Right atrium auricular region (tissue), 2 donors: ENCODE data around the gene KRTAP10-3. TPM values are rescaled to one million over a fixed set of nuclear protein-coding genes. Genes with fewer than 3 reads are reported as not detected.

Source experiments
- DNase-seq: peaks from one replicate; pipeline ENCODE4 v3.0.0-alpha.2; 2019; ENCODE audit warnings: low spot score
- H3K27ac ChIP-seq, 2 donors: fragments of 200-600 bp; sonication (generic); 1 replicate in 1 of 2; 2 replicates in 1 of 2; pipeline ENCODE4 v1.5.1; 2016 to 2019
- H3K27me3 ChIP-seq, 2 donors: fragments of 200-600 bp; sonication (generic); one replicate each; pipeline versions ENCODE4 v1.5.1 to v1.6.0; 2017 to 2019
- H3K36me3 ChIP-seq: fragments of 200-600 bp; sonication (generic); one replicate; pipeline ENCODE4 v1.5.1; 2016
- H3K4me1 ChIP-seq, 2 donors: fragments of 200-600 bp; sonication (generic); one replicate each; pipeline versions ENCODE4 v1.5.1 to v1.6.0; 2017 to 2019
- H3K4me3 ChIP-seq, 2 donors: fragments of 200-600 bp; sonication (generic); 1 replicate in 1 of 2; 2 replicates in 1 of 2; pipeline ENCODE4 v1.5.1; 2017 to 2019; ENCODE audit warnings: mild to moderate bottlenecking in 1 of 2, moderate library complexity in 1 of 2
- H3K9me3 ChIP-seq, 2 donors: fragments of 200-600 bp; sonication (generic); one replicate each; pipeline ENCODE4 v1.5.1; 2019
- CTCF ChIP-seq, 2 donors: fragments of 200-600 bp; sonication (generic); IDR thresholded peaks; one replicate each; pipeline ENCODE4 v1.5.1; 2019; ENCODE audit warnings: antibody characterized with exemption in 2 of 2
- total RNA-seq, 2 donors: library from RNA; depleted of rRNA; stranded (reverse); fragments of >200 nt; gene quantifications; one replicate each; pipeline ENCODE4 v1.1.0, GENCODE V29; 2016

The KRTAP10-3 gene
- total RNA-seq, 2 donors from 2014 or later = not detected

- DNase-seq = no peak
- no peak overlapping the region for H3K4me3 ChIP-seq
- no peaks in the 10 kb centered on the region for H3K36me3 ChIP-seq
- H3K27ac ChIP-seq = no peak overlapping the region
- TF ChIP-seq CTCF (IDR thresholded peaks at IDR 0.05) = no peak
- H3K4me1 ChIP-seq = no peaks in the 10 kb centered on the region
- H3K27me3 ChIP-seq = no peaks in the 10 kb centered on the region
- no peaks in the 10 kb centered on the region for H3K9me3 ChIP-seq
Observed at GRCh38 chr21:44517175-44517899, 41.3 kb downstream of the KRTAP10-3 start.

GRCh38 chr21:44516828-44517174 lies 41.8 kb downstream of the KRTAP10-3 start:
- no peak for DNase-seq
- H3K36me3 ChIP-seq = no peaks in the 10 kb centered on the region
- H3K9me3 ChIP-seq = no peaks in the 10 kb centered on the region
- H3K4me1 ChIP-seq = no peaks in the 10 kb centered on the region
- H3K27ac ChIP-seq = no peak overlapping the region
- no peaks in the 10 kb centered on the region for H3K27me3 ChIP-seq
- no peak for TF ChIP-seq CTCF (IDR thresholded peaks at IDR 0.05)
- H3K4me3 ChIP-seq = no peak overlapping the region

GRCh38 chr21:44516342-44516741 lies 42.3 kb downstream of the KRTAP10-3 start:
- Histone ChIP-seq H3K27ac (no peak overlapping the region), H3K27me3 (no peaks in the 10 kb centered on the region), H3K4me1 (no peaks in the 10 kb centered on the region), H3K36me3 (no peaks in the 10 kb centered on the region), H3K4me3 (no peak overlapping the region), H3K9me3 (no peaks in the 10 kb centered on the region)
- no peak for TF ChIP-seq CTCF (IDR thresholded peaks at IDR 0.05)
- no peak for DNase-seq

- peaks cover 0 to 2% of the 10 kb centered on the region in 2 donors for H3K4me1 ChIP-seq
- no peak for TF ChIP-seq CTCF (IDR thresholded peaks at IDR 0.05)
- H3K27me3 ChIP-seq = no peaks in the 10 kb centered on the region
- H3K4me3 ChIP-seq = no peak overlapping the region
- no peak for DNase-seq
- no peaks in the 10 kb centered on the region for H3K36me3 ChIP-seq
- H3K27ac ChIP-seq = no peak overlapping the region
- no peaks in the 10 kb centered on the region for H3K9me3 ChIP-seq
Observed at GRCh38 chr21:44515359-44516165, 43.0 kb downstream of the KRTAP10-3 start.

GRCh38 chr21:44514746-44515358 lies 43.7 kb downstream of the KRTAP10-3 start:
- H3K27ac ChIP-seq = no peak overlapping the region
- no peak overlapping the region for H3K4me3 ChIP-seq
- H3K4me1 ChIP-seq = peaks cover 0 to 9% of the 10 kb centered on the region in 2 donors
- no peak for TF ChIP-seq CTCF (IDR thresholded peaks at IDR 0.05)
- no peaks in the 10 kb centered on the region for H3K27me3 ChIP-seq
- DNase-seq = no peak
- no peaks in the 10 kb centered on the region for H3K9me3 ChIP-seq
- H3K36me3 ChIP-seq = no peaks in the 10 kb centered on the region
